ENCODE results near the gene SWAP70. TPM values are rescaled to one million over a fixed set of nuclear protein-coding genes. Genes with fewer than 3 reads are reported as not detected.

SWAP70 gene
- total RNA-seq, 1 donor from 2014 or later, result 50.1 TPM

- Histone ChIP-seq H3K4me3 (no peak overlapping the region), H3K27ac (no peak overlapping the region), H3K27me3 (ENCODE audit: low read depth) (no peaks in the 10 kb centered on the region), H3K4me1 (peaks cover 28% of the 10 kb centered on the region), H3K36me3 (peaks cover 58% of the 10 kb centered on the region), H3K9me3 (no peaks in the 10 kb centered on the region)
- TF ChIP-seq CTCF (IDR thresholded peaks at IDR 0.05), result no peak
- DNase-seq, result no peak
- ATAC-seq, result no peak
- intact Hi-C loops (cut with DNase I), result no loop called here
These were observed 81.7 kb downstream of the SWAP70 start for GRCh38 chr11:9745411-9746211.

DNA sequence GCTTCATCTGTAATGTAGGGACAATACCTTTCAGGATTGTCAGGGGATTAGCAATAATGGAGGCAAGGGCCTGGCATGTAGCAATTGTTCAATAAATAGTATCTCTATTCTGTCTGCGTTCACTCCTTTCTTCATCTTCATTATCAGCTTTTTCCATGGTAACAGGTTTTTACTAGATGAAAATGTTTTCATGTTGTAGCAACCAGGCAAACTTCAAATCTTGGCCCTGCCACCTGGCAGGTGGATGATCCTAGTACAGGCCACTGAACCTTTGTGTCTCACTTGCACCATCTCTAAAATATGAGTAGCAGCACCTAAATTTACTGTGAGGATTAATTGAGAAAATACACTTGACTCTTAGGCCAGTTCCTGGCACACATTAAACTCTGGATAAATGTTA is 83.4 kb downstream of the SWAP70 start:
- DNase-seq, result no peak
- no peaks in the 10 kb centered on the region for H3K27me3 ChIP-seq (ENCODE audit: low read depth)
- H3K9me3 ChIP-seq, result no peaks in the 10 kb centered on the region
- peak overlapping the region; percentile 32 for H3K27ac ChIP-seq
- H3K4me3 ChIP-seq, result no peak overlapping the region
- intact Hi-C loops (cut with DNase I), result no loop called here
- peaks cover 58% of the 10 kb centered on the region for H3K36me3 ChIP-seq
- ATAC-seq, result no peak
- H3K4me1 ChIP-seq, result peaks cover 28% of the 10 kb centered on the region
- TF ChIP-seq CTCF (IDR thresholded peaks at IDR 0.05), result no peak

- Histone ChIP-seq H3K27ac (peak overlapping the region; percentile 32), H3K4me3 (no peak overlapping the region), H3K9me3 (no peaks in the 10 kb centered on the region), H3K36me3 (peaks cover 57% of the 10 kb centered on the region), H3K27me3 (ENCODE audit: low read depth) (no peaks in the 10 kb centered on the region), H3K4me1 (peaks cover 28% of the 10 kb centered on the region)
- intact Hi-C loops (cut with DNase I), result no loop called here
- peak; percentile 58 for DNase-seq
- peak; percentile 79 to 81 for ATAC-seq
- no peak for TF ChIP-seq CTCF (IDR thresholded peaks at IDR 0.05)
These were observed 84.0 kb downstream of the SWAP70 start for GRCh38 chr11:9747828-9748227.

DNA sequence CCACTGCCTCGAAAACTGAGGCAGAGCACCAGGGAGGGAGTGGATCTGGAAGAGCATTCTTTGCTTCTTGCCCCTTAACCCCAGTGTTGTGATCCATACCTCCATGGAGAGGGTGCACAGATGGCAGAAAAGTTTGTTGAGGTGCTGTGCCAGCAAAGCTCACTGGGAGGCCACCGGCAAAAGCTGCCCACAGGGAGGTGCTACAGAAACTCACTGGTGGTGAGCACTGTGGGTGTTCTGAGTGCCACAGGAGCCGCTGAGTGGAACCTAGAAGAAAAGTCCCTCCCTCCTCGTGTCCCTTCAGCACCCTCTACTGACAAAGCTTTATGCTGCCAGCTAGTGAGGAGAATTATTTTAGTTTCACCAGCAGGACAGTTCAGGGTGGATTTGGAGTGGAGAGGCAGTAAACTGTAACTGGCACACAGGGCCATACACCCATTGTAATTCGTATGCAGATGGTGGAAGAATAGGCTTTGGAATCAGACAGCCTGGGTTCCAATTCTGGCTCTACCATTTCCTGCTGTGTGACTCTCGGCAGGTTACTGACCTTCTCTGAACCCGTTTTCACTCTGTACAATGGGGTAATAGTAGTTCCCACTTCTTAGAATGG is 84.6 kb downstream of the SWAP70 start:
- TF ChIP-seq CTCF (IDR thresholded peaks at IDR 0.05), result peak; percentile 71
- peak; percentile 68 for DNase-seq
- intact Hi-C loops (cut with DNase I), result no loop called here
- Histone ChIP-seq H3K4me1 (peaks cover 28% of the 10 kb centered on the region), H3K4me3 (no peak overlapping the region), H3K27ac (peak overlapping the region; percentile 32), H3K27me3 (ENCODE audit: low read depth) (no peaks in the 10 kb centered on the region), H3K9me3 (no peaks in the 10 kb centered on the region), H3K36me3 (peaks cover 57% of the 10 kb centered on the region)
- peak; percentile 94 to 95 for ATAC-seq

DNA sequence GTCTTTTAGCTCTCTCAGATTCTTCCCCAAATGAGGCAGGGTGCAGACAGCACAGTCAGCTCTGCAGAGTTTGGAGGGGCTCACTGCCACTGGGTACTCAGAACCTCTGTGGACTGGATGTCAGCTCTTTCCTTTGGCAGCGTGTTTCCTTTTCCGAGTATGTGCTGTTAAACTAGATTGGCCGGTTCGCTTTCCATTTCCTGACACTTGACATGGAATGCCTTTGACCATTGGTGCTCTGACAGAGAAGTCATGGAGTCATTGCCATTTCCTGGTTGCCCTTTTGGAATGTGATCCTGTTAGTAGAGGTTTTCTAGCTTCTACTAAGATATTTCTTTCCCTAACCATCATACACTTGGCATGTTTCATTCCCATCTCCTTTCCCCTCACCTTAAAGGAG is 86.7 kb downstream of the SWAP70 start:
- no peak for TF ChIP-seq CTCF (IDR thresholded peaks at IDR 0.05)
- Histone ChIP-seq H3K36me3 (peaks cover 45% of the 10 kb centered on the region), H3K4me1 (peaks cover 21% of the 10 kb centered on the region), H3K27me3 (ENCODE audit: low read depth) (no peaks in the 10 kb centered on the region), H3K4me3 (no peak overlapping the region), H3K27ac (no peak overlapping the region), H3K9me3 (no peaks in the 10 kb centered on the region)
- intact Hi-C loops (cut with DNase I), result no loop called here
- DNase-seq (no peak), ATAC-seq (peak in 1 of 2 donors; percentile 7)

Data from lower lobe of right lung (tissue), 2 donors.